NCI-H748 (cell line): ENCODE results near the gene GRID1.
"Not testable (repeated sequence)": the region's sequence is repeated elsewhere in the genome, so short reads cannot be mapped to it uniquely, and the experiment has no call there.

Experiments used
- DNase-seq: peaks from one replicate; lab custom pipeline; 2025; ENCODE audit not compliant: unreplicated experiment; lab: John Stamatoyannopoulos, UW

Gene GRID1

GRCh38 chr10:86176850-86177536 lies 189.6 kb downstream of the GRID1 start:
- no peak for DNase-seq

GRCh38 chr10:86175476-86175875 lies 191.1 kb downstream of the GRID1 start:
- not testable (repeated sequence) for DNase-seq

GRCh38 chr10:86172301-86172700 lies 194.3 kb downstream of the GRID1 start:
- DNase-seq = no peak

GRCh38 chr10:86170255-86171108 lies 196.1 kb downstream of the GRID1 start:
- DNase-seq = no peak

- no peak for DNase-seq
These were observed 196.9 kb downstream of the GRID1 start for GRCh38 chr10:86169506-86170254.

GRCh38 chr10:86169066-86169465 lies 197.5 kb downstream of the GRID1 start:
- no peak for DNase-seq

GRCh38 chr10:86168256-86168655 lies 198.3 kb downstream of the GRID1 start:
- DNase-seq = no peak

GRCh38 chr10:86167762-86168128 lies 198.8 kb downstream of the GRID1 start:
- DNase-seq = no peak

GRCh38 chr10:86167121-86167761 lies 199.4 kb downstream of the GRID1 start:
- no peak for DNase-seq

GRCh38 chr10:86165666-86166065 lies 200.9 kb downstream of the GRID1 start:
- no peak for DNase-seq

GRCh38 chr10:86164960-86165630 lies 201.5 kb downstream of the GRID1 start:
- no peak for DNase-seq

GRCh38 chr10:86164174-86164774 lies 202.3 kb downstream of the GRID1 start:
- no peak for DNase-seq

- no peak for DNase-seq
These were observed 202.9 kb downstream of the GRID1 start for GRCh38 chr10:86163522-86164173.

GRCh38 chr10:86162696-86163400 lies 203.7 kb downstream of the GRID1 start:
- no peak for DNase-seq

GRCh38 chr10:86162036-86162435 lies 204.6 kb downstream of the GRID1 start:
- DNase-seq = no peak

GRCh38 chr10:86160890-86161585 lies 205.6 kb downstream of the GRID1 start:
- no peak for DNase-seq

- DNase-seq = no peak
These were observed 206.8 kb downstream of the GRID1 start for GRCh38 chr10:86159797-86160196.

GRCh38 chr10:86155054-86155921 lies 211.3 kb downstream of the GRID1 start:
- no peak for DNase-seq
